ENCODE data around the gene RDH12.

GRCh38 chr14:67722293-67722692, 20.6 kb downstream of the RDH12 start:
- no peak for TF ChIP-seq CTCF (IDR thresholded peaks at IDR 0.05; ENCODE audit: low read depth, low read length)
- no peak for TF ChIP-seq POLR2A (IDR thresholded peaks at IDR 0.05; ENCODE audit: extremely low read depth, insufficient read length)
- TF ChIP-seq MAX (IDR thresholded peaks at IDR 0.05; ENCODE audit: low read depth, low read length): no peak
